ENCODE measurements around the gene CLIC3. TPM values are rescaled to one million over a fixed set of nuclear protein-coding genes. Genes with fewer than 3 reads are reported as not detected.

Gene CLIC3
- total and polyA plus RNA-seq, 2 donors from 2014 or later: 2.1 to 4.0 TPM

GRCh38 chr9:136985027-136985602 lies 11.3 kb downstream of the CLIC3 start:
- no peak for FAIRE-seq
- Histone ChIP-seq H3K9ac (ENCODE audit: low read length in 3 of 3) (no peak overlapping the region), H3K27me3 (ENCODE audit: control insufficient read depth, insufficient read depth, low read length) (peaks cover 7% of the 10 kb centered on the region), H3K4me3 (ENCODE audit: low read length in 3 of 3) (no peak overlapping the region), H3K27ac (ENCODE audit: low read depth in 2 of 2, low read length in 2 of 2) (no peak overlapping the region), H3K36me3 (ENCODE audit: control insufficient read depth in 2 of 3, insufficient read depth in 3 of 3, low read length in 3 of 3) (peaks cover 0 to 3% (median 0%) of the 10 kb centered on the region in 3 donors), H3K9me3 (ENCODE audit: control insufficient read depth in 2 of 3, insufficient read depth in 1 of 3, low read length in 3 of 3) (no peaks in the 10 kb centered on the region), H3K4me1 (ENCODE audit: control insufficient read depth in 2 of 3, insufficient read depth in 2 of 3, low read depth in 1 of 3, low read length in 3 of 3) (no peaks in the 10 kb centered on the region)
- TF ChIP-seq, protein P1, sequence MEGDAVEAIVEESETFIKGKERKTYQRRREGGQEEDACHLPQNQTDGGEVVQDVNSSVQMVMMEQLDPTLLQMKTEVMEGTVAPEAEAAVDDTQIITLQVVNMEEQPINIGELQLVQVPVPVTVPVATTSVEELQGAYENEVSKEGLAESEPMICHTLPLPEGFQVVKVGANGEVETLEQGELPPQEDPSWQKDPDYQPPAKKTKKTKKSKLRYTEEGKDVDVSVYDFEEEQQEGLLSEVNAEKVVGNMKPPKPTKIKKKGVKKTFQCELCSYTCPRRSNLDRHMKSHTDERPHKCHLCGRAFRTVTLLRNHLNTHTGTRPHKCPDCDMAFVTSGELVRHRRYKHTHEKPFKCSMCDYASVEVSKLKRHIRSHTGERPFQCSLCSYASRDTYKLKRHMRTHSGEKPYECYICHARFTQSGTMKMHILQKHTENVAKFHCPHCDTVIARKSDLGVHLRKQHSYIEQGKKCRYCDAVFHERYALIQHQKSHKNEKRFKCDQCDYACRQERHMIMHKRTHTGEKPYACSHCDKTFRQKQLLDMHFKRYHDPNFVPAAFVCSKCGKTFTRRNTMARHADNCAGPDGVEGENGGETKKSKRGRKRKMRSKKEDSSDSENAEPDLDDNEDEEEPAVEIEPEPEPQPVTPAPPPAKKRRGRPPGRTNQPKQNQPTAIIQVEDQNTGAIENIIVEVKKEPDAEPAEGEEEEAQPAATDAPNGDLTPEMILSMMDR (IDR thresholded peaks at IDR 0.05; ENCODE audit: borderline replicate concordance, extremely low read depth, insufficient read depth): no peak
- peak in 1 of 5 donors; percentile 33 for DNase-seq
- intact Hi-C loops (cut with DNase I): no loop called here

- peaks cover 7% of the 10 kb centered on the region for H3K27me3 ChIP-seq (ENCODE audit: control insufficient read depth, insufficient read depth, low read length)
- peaks cover 0 to 3% (median 0%) of the 10 kb centered on the region in 3 donors for H3K36me3 ChIP-seq (ENCODE audit: control insufficient read depth in 2 of 3, insufficient read depth in 3 of 3, low read length in 3 of 3)
Measured at GRCh38 chr9:136984464-136985026, 11.8 kb downstream of the CLIC3 start.

GRCh38 chr9:136983656-136984314 lies 12.6 kb downstream of the CLIC3 start:
- no peak overlapping the region for H3K9ac ChIP-seq (ENCODE audit: low read length in 3 of 3)
- FAIRE-seq (no peak), DNase-seq (no peak)
- H3K4me3 ChIP-seq (ENCODE audit: low read length in 3 of 3): no peak overlapping the region
- H3K36me3 ChIP-seq (ENCODE audit: control insufficient read depth in 2 of 3, insufficient read depth in 3 of 3, low read length in 3 of 3): peaks cover 0 to 3% (median 0%) of the 10 kb centered on the region in 3 donors
- H3K27ac ChIP-seq (ENCODE audit: low read depth in 2 of 2, low read length in 2 of 2): no peak overlapping the region
- H3K9me3 ChIP-seq (ENCODE audit: control insufficient read depth in 2 of 3, insufficient read depth in 1 of 3, low read length in 3 of 3): no peaks in the 10 kb centered on the region
- H3K27me3 ChIP-seq (ENCODE audit: control insufficient read depth, insufficient read depth, low read length): peaks cover 7% of the 10 kb centered on the region
- no peaks in the 10 kb centered on the region for H3K4me1 ChIP-seq (ENCODE audit: control insufficient read depth in 2 of 3, insufficient read depth in 2 of 3, low read depth in 1 of 3, low read length in 3 of 3)
- TF ChIP-seq, protein P1 (IDR thresholded peaks at IDR 0.05; ENCODE audit: borderline replicate concordance, extremely low read depth, insufficient read depth): no peak
- intact Hi-C loops (cut with DNase I): no loop called here

More at GRCh38 chr9:136984464-136985026, 11.8 kb downstream of the CLIC3 start:
- Histone ChIP-seq H3K9ac (ENCODE audit: low read length in 3 of 3) (no peak overlapping the region), H3K9me3 (ENCODE audit: control insufficient read depth in 2 of 3, insufficient read depth in 1 of 3, low read length in 3 of 3) (no peaks in the 10 kb centered on the region), H3K27ac (ENCODE audit: low read depth in 2 of 2, low read length in 2 of 2) (no peak overlapping the region), H3K4me3 (ENCODE audit: low read length in 3 of 3) (no peak overlapping the region), H3K4me1 (ENCODE audit: control insufficient read depth in 2 of 3, insufficient read depth in 2 of 3, low read depth in 1 of 3, low read length in 3 of 3) (no peaks in the 10 kb centered on the region)
- DNase-seq: no peak
- TF ChIP-seq, protein P1 (IDR thresholded peaks at IDR 0.05; ENCODE audit: borderline replicate concordance, extremely low read depth, insufficient read depth): no peak
- intact Hi-C loops (cut with DNase I): no loop called here
- FAIRE-seq: no peak

Measured in kidney (tissue), 14 donors.